NCI-H146 treated with DMSO at 0.1 percent for 48 hours (cell line): Measurements from ENCODE around the gene SH3RF3.
"Not testable (repeated sequence)": the region's sequence is repeated elsewhere in the genome, so short reads cannot be mapped to it uniquely, and the experiment has no call there.

ENCODE experiments used
- DNase-seq: peaks from one replicate; lab custom pipeline; 2025; ENCODE audit not compliant: unreplicated experiment; lab: John Stamatoyannopoulos, UW

Gene SH3RF3

GRCh38 chr2:109214651-109215371 lies 85.8 kb downstream of the SH3RF3 start:
- DNase-seq: no peak

GRCh38 chr2:109215866-109216265 lies 86.9 kb downstream of the SH3RF3 start:
- no peak for DNase-seq

GRCh38 chr2:109216332-109216731 lies 87.3 kb downstream of the SH3RF3 start:
- no peak for DNase-seq

GRCh38 chr2:109217362-109218086 lies 88.5 kb downstream of the SH3RF3 start:
- no peak for DNase-seq

- no peak for DNase-seq
These were observed 89.2 kb downstream of the SH3RF3 start for GRCh38 chr2:109218087-109218791.

- DNase-seq: no peak
These were observed 89.8 kb downstream of the SH3RF3 start for GRCh38 chr2:109218792-109219126.

- no peak for DNase-seq
These were observed 91.9 kb downstream of the SH3RF3 start for GRCh38 chr2:109220860-109221259.

- not testable (repeated sequence) for DNase-seq
These were observed 92.3 kb downstream of the SH3RF3 start for GRCh38 chr2:109221316-109221715.

- no peak for DNase-seq
These were observed 93.4 kb downstream of the SH3RF3 start for GRCh38 chr2:109222422-109222821.

GRCh38 chr2:109222825-109223471 lies 93.9 kb downstream of the SH3RF3 start:
- no peak for DNase-seq

- DNase-seq: no peak
These were observed 94.5 kb downstream of the SH3RF3 start for GRCh38 chr2:109223490-109223889.

GRCh38 chr2:109224341-109224740 lies 95.3 kb downstream of the SH3RF3 start:
- DNase-seq: not testable (repeated sequence)

GRCh38 chr2:109225170-109225782 lies 96.3 kb downstream of the SH3RF3 start:
- DNase-seq: no peak

- no peak for DNase-seq
These were observed 97.1 kb downstream of the SH3RF3 start for GRCh38 chr2:109226128-109226527.

- DNase-seq: no peak
These were observed 97.6 kb downstream of the SH3RF3 start for GRCh38 chr2:109226622-109227021.

GRCh38 chr2:109229094-109229675 lies 100.2 kb downstream of the SH3RF3 start:
- no peak for DNase-seq

GRCh38 chr2:109230941-109231420 lies 102.0 kb downstream of the SH3RF3 start:
- DNase-seq: no peak

- DNase-seq: no peak
These were observed 102.4 kb downstream of the SH3RF3 start for GRCh38 chr2:109231428-109231827.

- no peak for DNase-seq
These were observed 103.1 kb downstream of the SH3RF3 start for GRCh38 chr2:109231996-109232705.

- DNase-seq: no peak
These were observed 103.9 kb downstream of the SH3RF3 start for GRCh38 chr2:109232909-109233308.
